ENCODE data around the gene FLT3.

DNA sequence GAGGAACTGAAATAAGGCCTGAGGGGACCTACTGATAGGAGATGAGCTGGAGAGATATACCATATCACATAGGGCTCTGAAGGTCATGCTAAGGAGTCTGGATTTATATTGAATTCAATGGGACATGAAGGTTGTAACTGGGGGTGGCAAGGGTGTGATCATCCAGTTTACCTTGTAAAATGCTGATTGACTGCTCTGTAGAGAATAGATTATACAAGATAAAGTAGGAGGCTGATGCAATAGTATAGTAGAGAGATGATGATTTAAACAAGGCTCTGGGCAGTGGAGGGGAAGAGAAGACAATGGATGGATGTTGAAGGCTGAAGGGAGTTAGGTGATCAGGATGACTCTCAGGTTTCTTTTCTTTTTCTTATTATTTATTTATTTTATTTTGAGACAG is 19.9 kb upstream of the FLT3 start:
- TF ChIP-seq CTCF (IDR thresholded peaks at IDR 0.05; ENCODE audit: low read length) = no peak
- no peak for TF ChIP-seq EZH2 (optimal IDR thresholded peaks at IDR 0.05; ENCODE audit: low read depth, low read length)
